Pons (tissue), 1 donor: ENCODE results near the gene DGCR6L.
"Not testable (repeated sequence)": the region's sequence is repeated elsewhere in the genome, so short reads cannot be mapped to it uniquely, and the experiment has no call there.

Source experiments
- DNase-seq: peaks from one replicate; pipeline ENCODE4 v3.0.0-alpha.2; 2016; ENCODE audit warnings: low spot score

The DGCR6L gene

GRCh38 chr22:20325996-20326395 lies 6.1 kb upstream of the DGCR6L start:
- DNase-seq, result not testable (repeated sequence)

GRCh38 chr22:20324139-20324516 lies 4.3 kb upstream of the DGCR6L start:
- no peak for DNase-seq

GRCh38 chr22:20321552-20322211 lies 1.8 kb upstream of the DGCR6L start:
- not testable (repeated sequence) for DNase-seq

GRCh38 chr22:20320659-20321551 lies 1.0 kb upstream of the DGCR6L start:
- DNase-seq, result not testable (repeated sequence)

GRCh38 chr22:20319041-20319744 lies 667 bp downstream of the DGCR6L start:
- DNase-seq, result no peak

- not testable (repeated sequence) for DNase-seq
Observed at GRCh38 chr22:20318043-20318688, 1.7 kb downstream of the DGCR6L start.

DNA sequence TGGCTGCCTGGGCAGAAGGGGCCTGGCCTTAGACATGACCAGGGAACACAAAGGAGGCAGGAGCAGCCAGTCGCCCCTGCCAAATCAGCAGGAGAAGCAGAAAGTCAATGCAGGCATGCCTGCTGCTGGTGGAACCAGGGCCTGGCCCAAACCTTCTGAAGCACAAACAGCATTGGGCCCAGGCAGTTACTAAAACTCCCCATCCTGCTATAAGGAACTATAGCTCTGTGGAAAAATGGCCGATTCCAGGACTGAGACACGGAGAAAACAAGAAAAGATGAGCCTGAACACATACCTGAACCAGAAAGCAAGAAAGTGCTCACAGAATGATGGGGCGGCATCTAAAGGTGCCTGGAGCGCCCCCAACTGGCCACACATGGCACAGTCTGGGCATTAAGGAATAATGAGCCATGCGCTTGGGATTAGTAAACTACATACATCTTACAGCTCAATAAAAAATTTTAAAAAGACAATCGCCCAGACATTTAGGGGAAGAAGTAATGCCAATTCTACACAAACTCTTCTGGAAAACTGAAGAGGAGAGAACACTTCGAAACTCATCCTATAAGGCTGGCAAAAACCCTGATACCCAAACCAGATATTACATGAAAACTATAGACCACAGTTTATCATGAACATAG lies 2.3 kb downstream of the DGCR6L start:
- DNase-seq, result not testable (repeated sequence)

DNA sequence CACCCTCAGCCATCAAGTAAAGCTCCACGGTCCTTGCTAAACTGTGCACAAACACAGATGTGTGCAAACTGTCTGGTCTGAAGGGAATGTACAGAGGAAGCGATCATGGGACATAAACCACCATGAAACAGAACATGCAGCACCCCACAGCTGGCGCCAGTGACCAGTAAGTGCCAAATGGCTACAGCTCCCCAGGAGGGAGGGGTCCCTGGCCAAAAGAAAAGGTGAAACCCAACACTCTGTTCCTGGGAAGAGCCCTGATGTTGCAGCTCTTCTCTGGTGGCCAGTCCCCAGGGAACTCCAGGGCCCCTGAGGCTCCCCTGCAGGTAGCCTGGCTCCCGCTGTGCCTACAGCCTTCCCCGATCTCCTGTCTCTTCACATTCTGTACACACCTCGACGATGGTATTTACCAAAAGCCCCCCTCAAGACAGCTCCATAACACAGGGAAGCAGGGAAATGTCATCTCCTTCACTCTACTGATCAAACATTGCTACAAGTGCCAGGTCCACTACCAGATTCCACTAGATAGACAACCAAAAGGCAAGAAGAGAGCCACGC lies 2.9 kb downstream of the DGCR6L start:
- DNase-seq, result no peak

- DNase-seq, result no peak
Observed at GRCh38 chr22:20316217-20316843, 3.5 kb downstream of the DGCR6L start.

DNA sequence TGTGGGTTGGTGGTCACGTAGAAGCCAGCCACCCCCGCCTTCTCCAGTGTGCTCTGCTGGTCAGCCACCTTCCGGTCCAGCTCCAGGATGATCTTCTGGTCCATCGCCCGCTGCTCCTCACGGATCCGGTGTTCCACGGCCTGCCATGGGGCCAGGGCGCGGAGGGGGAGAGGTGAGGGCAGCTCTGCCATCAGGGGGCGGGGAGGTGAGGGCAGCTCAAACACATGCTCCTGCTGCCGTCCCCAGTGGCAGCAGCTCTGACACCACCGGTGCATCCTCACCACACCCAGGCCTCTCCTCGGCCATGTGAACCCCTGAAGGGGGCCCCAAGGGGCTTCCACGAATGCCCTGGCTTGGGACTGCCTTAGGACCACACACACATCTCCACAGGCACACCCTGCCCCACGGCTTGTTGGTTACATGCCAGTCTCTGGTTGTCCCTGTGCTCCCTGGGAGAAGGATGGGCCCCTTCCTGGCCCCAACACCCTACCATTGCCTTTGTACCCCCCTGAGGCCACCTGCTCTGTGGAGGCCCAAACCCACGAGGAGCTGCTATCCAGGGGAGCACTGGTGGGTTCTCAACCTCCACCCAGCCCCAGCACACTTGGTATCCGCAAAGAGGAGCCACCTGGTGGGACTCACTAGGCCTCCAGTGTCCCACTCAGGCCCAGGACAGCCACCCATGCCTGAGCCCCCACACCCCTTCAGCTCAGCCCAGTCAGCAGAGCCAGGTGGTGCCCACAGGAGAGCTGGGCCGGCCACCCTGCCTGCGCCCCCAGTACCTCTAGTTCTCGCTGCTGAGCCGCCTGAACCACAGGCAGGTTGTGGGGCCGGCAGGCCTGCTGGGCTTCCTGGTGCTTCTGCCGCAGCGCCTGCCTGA lies 4.3 kb downstream of the DGCR6L start:
- no peak for DNase-seq

DNA sequence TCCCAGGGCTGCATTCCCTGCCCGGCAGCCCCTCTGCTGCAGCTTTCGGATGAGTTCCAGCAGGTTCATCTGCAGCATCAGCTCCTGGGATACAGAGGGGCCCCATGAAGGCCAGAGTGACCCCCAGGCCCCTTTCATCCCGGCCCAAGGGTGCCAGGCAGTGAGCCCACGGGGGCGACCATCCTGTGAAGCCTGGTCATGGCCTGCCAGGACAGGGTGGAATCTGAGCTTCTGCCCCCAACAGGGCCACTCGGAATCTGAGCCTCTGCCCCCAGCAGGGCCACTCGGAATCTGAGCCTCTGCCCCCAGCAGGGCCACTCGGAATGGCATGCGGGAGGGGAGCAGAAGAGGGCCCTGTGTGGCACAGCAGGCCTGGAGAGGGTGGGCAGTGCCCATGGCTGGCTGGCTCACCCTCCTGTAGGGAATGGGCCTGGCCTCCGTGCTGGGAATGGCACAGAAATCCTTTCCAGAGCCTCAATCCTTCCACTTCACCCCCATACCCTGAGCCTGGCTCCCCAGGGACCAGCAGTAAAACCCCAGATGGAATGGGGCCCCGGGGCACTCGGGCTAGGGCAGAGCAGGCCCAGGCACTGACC lies 5.0 kb downstream of the DGCR6L start:
- DNase-seq, result not testable (repeated sequence)

DNA sequence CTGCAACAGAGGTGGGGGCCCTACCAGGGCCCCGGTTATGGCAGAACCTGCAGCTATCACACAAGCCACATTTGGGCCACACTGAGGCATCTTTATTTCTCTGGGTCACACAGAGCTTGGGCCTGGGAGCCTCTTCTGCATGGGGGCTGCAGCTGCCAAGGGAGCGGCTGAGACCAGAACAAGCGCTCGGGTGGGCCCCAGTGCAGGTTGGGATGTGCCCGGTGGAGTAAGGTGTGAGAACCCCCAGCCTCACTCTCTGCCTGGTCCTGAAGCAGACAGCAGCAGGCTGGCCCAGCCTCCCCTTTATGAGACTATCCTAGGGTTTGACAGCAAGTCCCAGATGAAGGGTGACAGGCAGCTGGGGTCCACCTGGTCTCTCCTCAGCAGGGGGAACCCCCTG lies 5.7 kb downstream of the DGCR6L start:
- not testable (repeated sequence) for DNase-seq

DNA sequence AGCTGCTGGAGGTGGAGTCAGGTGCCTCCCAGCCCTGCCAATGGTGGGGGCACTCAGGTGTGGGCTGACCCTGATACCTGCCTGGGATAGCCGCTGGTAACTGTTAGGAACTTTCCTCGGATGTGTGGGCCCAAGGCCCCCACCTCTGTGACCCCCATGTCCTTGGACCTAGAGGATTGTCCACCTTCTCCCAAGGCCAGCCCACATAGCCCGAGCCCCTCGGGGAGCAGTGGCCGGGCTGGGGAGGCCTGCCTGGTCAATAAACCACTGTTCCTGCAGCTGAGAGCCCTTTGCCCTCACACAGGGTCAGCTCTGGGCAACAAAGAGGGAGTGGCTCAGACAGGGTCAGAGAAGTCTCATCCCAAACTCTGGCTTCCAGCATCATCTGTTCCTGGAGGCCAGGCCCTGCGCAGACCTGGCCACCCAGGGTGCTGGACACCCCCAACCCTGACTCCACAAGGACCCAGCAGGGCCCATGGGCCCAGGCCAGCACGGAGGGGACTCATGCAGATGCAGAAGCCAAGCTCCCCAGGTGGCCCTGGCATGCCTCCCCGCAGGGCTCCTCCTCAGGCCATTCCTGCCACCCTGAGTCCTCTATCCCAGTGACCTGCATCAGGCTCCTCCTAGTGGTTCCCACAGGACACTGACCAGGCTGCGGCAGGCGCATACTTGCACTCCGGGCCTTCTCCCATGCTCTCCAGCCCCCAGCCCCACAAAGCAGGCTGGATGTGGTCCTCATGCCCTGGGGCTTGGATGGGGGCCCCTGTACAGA lies 6.4 kb downstream of the DGCR6L start:
- not testable (repeated sequence) for DNase-seq

GRCh38 chr22:20312396-20313191 lies 7.3 kb downstream of the DGCR6L start:
- DNase-seq, result no peak

DNA sequence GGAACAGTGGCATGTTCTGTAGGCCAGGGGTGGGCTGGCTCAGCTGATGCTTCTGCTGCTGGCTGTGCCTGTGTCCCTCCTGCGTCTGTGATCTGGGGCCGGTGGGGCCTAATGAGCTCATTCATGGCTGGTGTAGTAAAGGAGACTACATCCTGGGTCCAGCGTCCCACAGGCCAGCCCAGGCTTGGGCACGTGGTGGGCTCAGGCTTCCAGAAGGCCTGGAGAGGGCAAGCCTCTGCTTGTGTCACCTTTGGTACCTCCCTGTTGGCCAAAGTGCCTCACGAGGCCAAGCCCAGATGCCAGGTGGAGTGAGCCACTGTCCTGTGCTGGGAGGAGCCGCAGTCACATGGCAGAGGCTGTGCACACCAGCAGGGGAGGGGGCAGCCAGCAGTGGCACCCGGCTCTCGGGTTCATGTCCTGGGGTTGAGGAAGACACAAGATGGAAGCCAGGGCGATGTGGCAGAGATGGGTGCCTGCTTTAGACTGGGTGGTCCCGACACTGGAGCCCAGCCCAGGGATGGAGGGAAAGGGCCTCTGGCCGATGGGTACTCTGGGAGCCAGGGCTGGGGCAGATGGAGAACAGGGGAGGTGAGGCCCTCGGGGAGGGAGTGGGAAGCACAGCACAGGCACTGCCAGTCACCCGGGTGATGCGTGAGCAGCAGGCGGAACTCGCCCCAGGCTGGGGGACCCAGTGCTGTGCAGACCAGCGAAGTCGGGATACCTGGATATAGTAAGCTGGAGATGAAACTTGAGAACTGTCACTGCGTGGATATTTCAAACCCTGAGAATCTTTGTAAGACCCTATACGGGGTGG lies 8.4 kb downstream of the DGCR6L start:
- not testable (repeated sequence) for DNase-seq

DNA sequence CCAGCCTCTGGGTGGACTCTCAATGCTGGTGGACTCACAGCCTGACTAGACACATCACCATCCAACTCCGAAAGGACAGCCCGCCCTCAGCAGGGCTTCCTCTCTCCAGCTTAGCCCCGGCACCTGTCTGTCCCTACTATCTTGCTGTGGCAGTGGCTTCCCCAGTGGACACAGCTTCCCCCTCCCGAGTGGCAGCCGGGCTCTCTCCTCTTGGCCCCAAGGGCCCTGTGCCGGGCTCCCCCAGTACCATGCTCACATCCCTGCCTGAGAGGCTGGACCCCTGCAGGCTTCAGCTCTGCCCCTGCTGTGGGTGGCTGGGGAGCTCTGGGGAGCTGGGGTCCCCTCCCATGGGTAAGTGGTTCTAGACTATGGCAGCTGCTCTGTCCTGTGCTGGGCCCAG lies 9.1 kb downstream of the DGCR6L start:
- DNase-seq, result not testable (repeated sequence)

DNA sequence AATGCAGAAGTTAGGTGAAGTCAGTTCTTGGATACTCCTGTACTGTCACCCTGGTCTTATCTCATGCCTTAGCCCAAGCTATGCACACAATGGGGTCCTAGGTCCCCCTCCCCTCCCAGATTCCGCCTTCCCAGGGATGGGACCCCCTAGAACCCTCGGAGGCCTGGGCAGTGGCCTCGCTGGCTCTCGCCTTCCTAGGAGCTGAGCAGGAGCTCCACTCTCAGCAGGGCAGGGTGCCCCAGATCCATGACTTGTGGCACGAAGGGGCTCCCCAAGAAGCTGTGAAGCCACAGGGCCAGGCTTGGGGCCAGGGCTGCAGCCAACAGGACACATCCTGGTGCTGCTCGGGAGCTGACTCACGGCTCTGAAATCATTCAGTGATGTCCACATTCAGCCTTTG lies 9.7 kb downstream of the DGCR6L start:
- DNase-seq, result not testable (repeated sequence)
